Thyroid gland (tissue), 4 donors: ENCODE data around the gene TMEM43. TPM values are rescaled to one million over a fixed set of nuclear protein-coding genes. Genes with fewer than 3 reads are reported as not detected.

Experiments used
- DNase-seq, 2 donors: peaks; one replicate each; pipeline ENCODE4 v3.0.0-alpha.2; 2019
- H3K27ac ChIP-seq, 3 donors: fragments of 200-600 bp; sonication (generic); 1 replicate in 2 of 3; 2 replicates in 1 of 3; pipeline ENCODE4 v1.5.1; 2016 to 2019; ENCODE audit warnings: mild to moderate bottlenecking in 1 of 3, moderate library complexity in 1 of 3
- H3K27me3 ChIP-seq: fragments of 200-600 bp; sonication (generic); one replicate; pipeline ENCODE4 v1.5.1; 2019
- H3K36me3 ChIP-seq, 2 donors: fragments of 200-600 bp; sonication (generic); one replicate each; pipeline ENCODE4 v1.5.1; 2016 to 2019
- H3K4me1 ChIP-seq, 2 donors: fragments of 200-600 bp; sonication (generic); one replicate each; pipeline ENCODE4 v1.5.1; 2017 to 2019
- H3K4me3 ChIP-seq, 3 donors: fragments of 200-600 bp; sonication (generic); replicated peaks in 1 of 3; 1 replicate in 2 of 3; 2 replicates in 1 of 3; pipeline ENCODE4 v1.5.1; 2016; ENCODE audit warnings: mild to moderate bottlenecking in 1 of 3
- H3K9me3 ChIP-seq: fragments of 200-600 bp; sonication (generic); one replicate; pipeline ENCODE4 v1.5.1; 2017
- CTCF ChIP-seq, 6 experiments: fragments of 200-600 bp in 3 of 6; fragments of 450-650 bp in 3 of 6; sonication (generic) in 3 of 6; IDR thresholded peaks; one replicate each; pipeline ENCODE4 v1.5.1; 2016 to 2019; ENCODE audit warnings: antibody characterized with exemption in 6 of 6, mild to moderate bottlenecking in 2 of 6, inconsistent platforms in 1 of 6, moderate library complexity in 1 of 6
- POLR2A ChIP-seq, 2 donors: fragments of 450-650 bp; IDR thresholded peaks; one replicate each; pipeline ENCODE4 v1.6.1; 2017; ENCODE audit warnings: antibody characterized with exemption in 2 of 2, mild to moderate bottlenecking in 2 of 2, moderate library complexity in 1 of 2
- WGBS, 2 donors: methylation state at CpG; one replicate each; pipeline ENCODE4 v1.1.5; 2017; 5-methylcytosine and 5-hydroxymethylcytosine counted together
- intact Hi-C: fragments of 100-400 bp; cut with DNase I; formaldehyde crosslinking; loops from one replicate; pipeline ENCODE4 v1.15.1; 2023
- total RNA-seq, 4 donors: library from RNA; depleted of rRNA; stranded (reverse); fragments of >200 nt; gene quantifications; one replicate each; pipeline ENCODE4 v1.2.3, GENCODE V29; 2016

The TMEM43 gene
- total RNA-seq, 4 donors from 2014 or later = 69.6 to 109 (median 90.3) TPM

- Histone ChIP-seq H3K27ac (peak overlapping the region in 1 of 3 donors; percentile 66), H3K27me3 (no peaks in the 10 kb centered on the region), H3K36me3 (peaks cover 0 to 1% of the 10 kb centered on the region in 2 donors), H3K9me3 (no peaks in the 10 kb centered on the region), H3K4me3 (peak overlapping the region; percentile 81 to 99 (median 82)), H3K4me1 (peaks cover 26 to 28% of the 10 kb centered on the region in 2 donors)
- TF ChIP-seq POLR2A (IDR thresholded peaks at IDR 0.05) (no peak), CTCF (IDR thresholded peaks at IDR 0.05) (no peak)
- WGBS, 2 donors = 50 to 54% methylated on average over 15 of the region's 15 CpGs
- intact Hi-C loops = loop anchor here (10.0 kb wide), 1 partner anchor 51 kb away; the partner anchor contains the start of genes LSM3 and XPC
- no peak for DNase-seq
These were observed 1.3 kb upstream of the TMEM43 start for GRCh38 chr3:14123308-14124222.

- Histone ChIP-seq H3K27ac (peak overlapping the region; percentile 59 to 95 (median 66)), H3K9me3 (no peaks in the 10 kb centered on the region), H3K36me3 (peaks cover 0 to 5% of the 10 kb centered on the region in 2 donors), H3K27me3 (no peaks in the 10 kb centered on the region), H3K4me1 (peaks cover 26 to 27% of the 10 kb centered on the region in 2 donors), H3K4me3 (peak overlapping the region; percentile 81 to 99 (median 82))
- 1% methylated on average over 18 to 32 of the region's 37 CpGs for WGBS, 2 donors
- peak; percentile 56 to 71 for DNase-seq
- intact Hi-C loops = loop anchor here (10.0 kb wide), 1 partner anchor 51 kb away; the partner anchor contains the start of genes LSM3 and XPC
- TF ChIP-seq POLR2A (IDR thresholded peaks at IDR 0.05) (no peak), CTCF (IDR thresholded peaks at IDR 0.05) (no peak)
These were observed 633 bp upstream of the TMEM43 start for GRCh38 chr3:14124223-14124614.

- peak overlapping the region; percentile 76 to 99 (median 81) for H3K4me3 ChIP-seq
- peak; percentile 68 to 76 for DNase-seq
- H3K27me3 ChIP-seq = no peaks in the 10 kb centered on the region
- H3K4me1 ChIP-seq = peaks cover 26 to 27% of the 10 kb centered on the region in 2 donors
- H3K9me3 ChIP-seq = no peaks in the 10 kb centered on the region
- H3K27ac ChIP-seq = peak overlapping the region; percentile 78 to 95 (median 94)
- H3K36me3 ChIP-seq = peaks cover 11 to 16% of the 10 kb centered on the region in 2 donors
- TF ChIP-seq CTCF (IDR thresholded peaks at IDR 0.05) (peak in 1 of 6 experiments; percentile 4), POLR2A (IDR thresholded peaks at IDR 0.05) (no peak)
- WGBS, 2 donors = 0% methylated on average over 23 to 34 of the region's 44 CpGs
- intact Hi-C loops = loop anchor here (10.0 kb wide), 1 partner anchor 49 kb away; the partner anchor contains the start of genes LSM3 and XPC
These were observed 553 bp downstream of the TMEM43 start for GRCh38 chr3:14125193-14126016.

- intact Hi-C loops = loop anchor here (10.0 kb wide), 1 partner anchor 49 kb away; the partner anchor contains the start of genes LSM3 and XPC
- H3K4me3 ChIP-seq = peak overlapping the region in 1 of 3 donors; percentile 99
- no peak for DNase-seq
- peaks cover 26 to 27% of the 10 kb centered on the region in 2 donors for H3K4me1 ChIP-seq
- peaks cover 20 to 25% of the 10 kb centered on the region in 2 donors for H3K36me3 ChIP-seq
- H3K9me3 ChIP-seq = no peaks in the 10 kb centered on the region
- H3K27me3 ChIP-seq = no peaks in the 10 kb centered on the region
- WGBS, 2 donors = 52 to 54% methylated on average over 9 to 11 of the region's 11 CpGs
- H3K27ac ChIP-seq = peak overlapping the region; percentile 17 to 95 (median 94)
- TF ChIP-seq CTCF (IDR thresholded peaks at IDR 0.05) = no peak
- TF ChIP-seq POLR2A (IDR thresholded peaks at IDR 0.05) = no peak
These were observed 1.4 kb downstream of the TMEM43 start for GRCh38 chr3:14126017-14126886.
